Rectal smooth muscle tissue (tissue), 1 donor: ENCODE data around the gene PNO1.
"Not testable (repeated sequence)": the region's sequence is repeated elsewhere in the genome, so short reads cannot be mapped to it uniquely, and the experiment has no call there.

Experiments
- H3K27ac ChIP-seq: one replicate; pipeline ENCODE4 v1.7.0; 2013; ENCODE audit warnings: low read depth, low read length, inconsistent platforms
- H3K27me3 ChIP-seq: one replicate; pipeline ENCODE4 v1.7.0; 2013; ENCODE audit warnings: low read length; ENCODE audit not compliant: control insufficient read depth, insufficient read depth
- H3K36me3 ChIP-seq: one replicate; pipeline ENCODE4 v1.7.0; 2013; ENCODE audit warnings: low read length; ENCODE audit not compliant: control insufficient read depth, insufficient read depth
- H3K4me1 ChIP-seq: one replicate; pipeline ENCODE4 v1.7.0; 2013; ENCODE audit warnings: low read length; ENCODE audit not compliant: control insufficient read depth, insufficient read depth
- H3K4me3 ChIP-seq: one replicate; pipeline ENCODE4 v1.7.0; 2013; ENCODE audit warnings: low read length
- H3K9ac ChIP-seq: one replicate; pipeline ENCODE4 v1.7.0; 2013; ENCODE audit warnings: low read length

PNO1 gene

DNA sequence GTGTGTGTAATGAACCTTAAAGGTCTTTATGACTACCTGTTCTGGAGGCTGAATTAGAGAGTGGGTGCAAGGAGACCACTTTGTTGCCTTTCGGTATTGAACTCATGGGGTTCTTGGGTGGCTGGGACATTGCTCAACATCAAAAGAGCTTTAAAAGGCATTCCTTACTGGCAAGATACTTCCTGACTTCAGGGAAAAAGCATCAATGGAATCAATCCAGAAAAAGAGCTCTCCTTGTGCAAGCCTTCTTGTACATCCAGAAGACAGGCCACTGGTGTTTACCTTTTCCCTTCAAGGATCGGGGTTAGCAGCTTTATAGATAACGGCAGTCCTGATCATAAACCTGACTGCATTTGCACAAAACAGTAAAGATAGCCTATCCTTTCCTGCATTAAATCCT, 9.5 kb downstream of the PNO1 start:
- Histone ChIP-seq H3K4me3 (no peak overlapping the region), H3K36me3 (peaks cover 14% of the 10 kb centered on the region), H3K27me3 (no peaks in the 10 kb centered on the region), H3K27ac (no peak overlapping the region), H3K9ac (no peak overlapping the region), H3K4me1 (no peaks in the 10 kb centered on the region)

DNA sequence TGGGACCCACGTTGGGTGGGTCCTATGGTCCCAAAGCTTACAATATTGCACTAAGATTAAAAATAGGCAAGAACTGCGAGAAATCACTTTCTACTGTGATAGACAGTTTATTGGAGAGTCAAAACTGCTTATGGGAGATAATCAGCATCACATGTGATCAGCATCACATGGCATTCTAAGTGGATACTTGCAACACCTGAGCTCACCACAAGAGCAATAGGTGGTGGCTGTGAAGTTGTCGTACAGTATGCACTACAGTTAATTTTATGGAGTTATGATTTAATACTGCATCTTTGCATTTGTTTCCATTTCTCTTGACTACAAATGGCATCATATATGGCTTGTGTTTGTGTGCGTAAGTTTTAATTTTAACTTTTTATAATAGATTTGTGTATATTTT, 11.6 kb downstream of the PNO1 start:
- Histone ChIP-seq H3K27ac (no peak overlapping the region), H3K27me3 (no peaks in the 10 kb centered on the region), H3K4me3 (no peak overlapping the region), H3K9ac (no peak overlapping the region), H3K36me3 (peaks cover 8% of the 10 kb centered on the region), H3K4me1 (no peaks in the 10 kb centered on the region)

DNA sequence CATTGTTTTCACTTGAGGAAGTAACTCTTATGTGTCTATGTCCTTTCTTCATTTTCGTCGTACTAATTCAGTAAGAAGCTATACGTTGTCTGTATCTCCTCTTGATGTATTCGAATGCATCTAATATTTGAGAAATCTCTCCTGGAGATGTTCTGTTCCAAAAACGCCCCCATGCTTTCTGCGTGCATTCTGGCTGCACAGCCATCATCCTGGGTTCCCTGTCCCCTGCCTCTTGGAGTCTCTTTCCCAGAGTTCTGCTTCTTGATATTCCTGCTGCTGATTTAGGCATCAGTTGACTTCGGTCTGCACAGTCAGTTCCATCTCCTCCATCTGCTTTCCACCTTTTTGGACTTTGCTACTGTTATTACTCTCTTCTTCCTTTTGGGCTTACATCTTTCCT, 13.5 kb downstream of the PNO1 start:
- peaks cover 3% of the 10 kb centered on the region for H3K36me3 ChIP-seq

DNA sequence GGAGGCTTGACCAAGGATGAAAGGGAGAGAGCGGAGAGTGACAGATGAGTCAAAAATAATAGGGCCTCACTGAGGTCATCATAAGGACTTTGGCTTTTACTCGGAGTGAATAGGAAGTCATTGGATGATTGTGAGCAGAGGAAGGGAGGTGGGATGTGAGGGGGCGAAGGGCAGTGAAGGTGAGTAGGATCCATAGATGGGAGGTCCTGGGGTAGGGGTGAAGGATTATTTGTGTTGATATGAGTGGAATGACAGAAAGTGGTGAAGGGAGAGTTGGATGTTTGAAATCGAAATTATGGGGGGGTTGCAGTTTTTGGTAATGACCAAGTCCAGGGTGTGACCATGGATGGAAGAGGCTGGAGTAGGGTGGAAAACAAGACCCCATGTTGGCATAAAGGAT, 14.0 kb downstream of the PNO1 start:
- no peaks in the 10 kb centered on the region for H3K27me3 ChIP-seq
- H3K27ac ChIP-seq, result no peak overlapping the region
- peaks cover 3% of the 10 kb centered on the region for H3K36me3 ChIP-seq
- no peaks in the 10 kb centered on the region for H3K4me1 ChIP-seq
- no peak overlapping the region for H3K9ac ChIP-seq
- no peak overlapping the region for H3K4me3 ChIP-seq

More for the DNA sequence above, 13.5 kb downstream of the PNO1 start:
- Histone ChIP-seq H3K27ac (no peak overlapping the region), H3K4me3 (no peak overlapping the region), H3K27me3 (no peaks in the 10 kb centered on the region), H3K9ac (no peak overlapping the region), H3K4me1 (no peaks in the 10 kb centered on the region)

DNA sequence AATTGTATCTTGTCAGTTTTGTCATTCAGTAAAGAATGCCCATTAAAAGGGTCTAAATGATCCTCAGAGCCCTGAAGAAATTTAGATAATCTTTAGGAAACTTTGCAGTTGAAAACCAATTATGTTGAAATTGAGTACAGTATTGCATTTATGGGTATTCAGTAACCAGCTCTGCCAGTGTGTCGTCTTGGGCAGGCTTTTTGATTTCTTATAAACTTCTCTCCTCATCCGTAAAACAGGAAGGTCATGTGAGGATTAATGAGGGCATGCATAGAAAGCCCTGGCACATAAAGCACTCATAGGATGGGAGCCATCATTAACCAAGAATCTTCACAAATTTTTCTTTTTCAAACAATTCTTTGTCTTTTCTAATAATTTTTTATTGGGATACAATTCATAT, 14.8 kb downstream of the PNO1 start:
- Histone ChIP-seq H3K4me3 (no peak overlapping the region), H3K9ac (no peak overlapping the region), H3K27me3 (no peaks in the 10 kb centered on the region), H3K27ac (no peak overlapping the region), H3K36me3 (peaks cover 3% of the 10 kb centered on the region), H3K4me1 (no peaks in the 10 kb centered on the region)

DNA sequence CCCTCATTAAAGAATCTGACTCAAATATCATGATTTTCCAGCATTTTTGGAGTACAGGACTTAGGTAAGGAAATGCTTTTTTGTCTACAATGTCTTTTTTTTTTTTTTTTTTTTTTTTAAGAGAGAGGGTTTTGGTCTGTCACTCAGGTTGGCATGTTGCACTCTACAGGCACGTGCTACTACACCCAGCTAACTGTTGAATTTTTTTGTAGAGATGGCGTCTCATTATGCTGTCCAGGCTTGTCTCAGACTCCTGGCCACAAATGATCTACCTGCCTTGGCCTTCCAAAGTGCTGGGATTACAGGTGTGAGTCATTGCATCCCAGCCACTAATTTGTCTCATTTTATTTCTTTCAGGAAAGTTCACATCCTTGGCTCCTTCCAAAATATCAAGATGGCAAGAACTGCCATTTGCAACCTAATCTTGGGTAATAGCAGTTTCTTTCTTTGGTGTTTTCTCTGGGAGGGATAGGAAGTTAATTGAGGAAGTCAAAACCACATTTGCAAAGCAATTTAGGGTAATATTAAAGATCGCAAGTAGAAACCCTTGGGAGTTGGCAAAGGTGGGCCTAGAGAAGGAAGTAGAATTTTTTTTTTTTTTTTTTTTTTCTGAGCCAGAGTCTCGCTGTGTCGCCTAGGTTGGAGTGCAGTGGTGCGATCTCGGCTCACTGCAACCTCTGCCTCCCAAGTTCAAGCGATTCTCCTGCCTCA, 15.5 kb downstream of the PNO1 start:
- Histone ChIP-seq H3K4me1 (no peaks in the 10 kb centered on the region), H3K9ac (no peak overlapping the region), H3K36me3 (peaks cover 6% of the 10 kb centered on the region), H3K27ac (no peak overlapping the region), H3K27me3 (no peaks in the 10 kb centered on the region), H3K4me3 (no peak overlapping the region)

DNA sequence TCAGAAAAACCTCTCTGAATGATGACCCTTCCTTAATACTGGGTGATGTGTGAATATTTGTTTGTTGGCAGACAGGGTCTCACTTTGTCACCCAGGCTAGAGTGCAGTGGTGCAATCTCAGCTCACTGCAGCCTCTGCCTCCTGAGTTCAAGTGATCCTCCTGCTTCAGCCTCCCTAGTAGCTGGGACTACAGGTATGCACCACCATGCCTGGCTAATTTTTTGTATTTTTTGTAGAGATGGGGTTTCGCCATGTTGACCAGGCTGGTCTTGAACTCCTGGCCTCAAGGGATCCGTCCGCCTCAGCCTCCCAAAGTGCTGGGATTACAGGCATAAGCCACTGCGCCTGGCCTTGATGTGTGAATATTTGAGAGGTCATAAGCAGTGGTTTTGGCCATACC, 17.5 kb downstream of the PNO1 start:
- H3K27me3 ChIP-seq, H3K4me1 ChIP-seq, H3K36me3 ChIP-seq, H3K9ac ChIP-seq, H3K4me3 ChIP-seq, H3K27ac ChIP-seq: not testable (repeated sequence)

DNA sequence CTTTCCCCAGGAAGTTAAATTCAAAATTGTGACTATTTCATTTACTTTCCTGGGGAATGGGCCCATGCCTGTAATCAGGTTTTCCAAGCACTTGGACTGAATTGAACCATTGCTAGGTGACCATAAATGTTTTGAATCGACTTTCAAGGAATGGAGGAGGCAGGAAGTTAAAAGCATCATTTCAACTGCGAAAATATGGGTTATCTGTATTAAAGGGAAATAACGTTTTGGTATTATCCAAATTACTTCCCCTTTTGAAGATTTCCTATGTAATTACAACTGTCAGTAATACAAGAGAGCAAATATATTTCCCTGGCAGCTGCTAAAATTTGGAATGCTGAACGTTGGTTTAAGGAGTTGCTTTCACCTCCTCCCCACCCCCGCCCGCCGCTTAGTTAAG, 19.0 kb downstream of the PNO1 start:
- Histone ChIP-seq H3K36me3 (peaks cover 4% of the 10 kb centered on the region), H3K4me1 (no peaks in the 10 kb centered on the region)

DNA sequence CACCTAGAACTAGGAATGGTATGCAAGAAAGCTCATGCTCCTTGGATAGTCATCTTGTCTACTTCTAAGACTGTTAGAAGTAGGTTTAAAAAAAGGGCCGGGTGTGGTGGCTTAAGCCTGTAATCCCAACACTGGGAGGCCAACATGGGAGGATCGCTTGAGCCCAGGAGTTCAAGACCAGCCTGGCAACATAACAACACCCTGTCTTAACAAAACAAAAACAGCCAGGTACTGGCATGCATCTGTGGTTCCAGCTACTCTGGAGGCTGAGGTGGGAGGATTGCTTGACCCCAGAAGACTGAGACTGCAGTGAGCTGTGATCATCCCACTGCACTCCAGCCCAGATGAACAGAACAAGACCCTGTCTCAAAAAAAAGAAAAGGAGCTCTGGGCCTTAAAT, 19.9 kb downstream of the PNO1 start:
- no peaks in the 10 kb centered on the region for H3K27me3 ChIP-seq
- H3K9ac ChIP-seq, result no peak overlapping the region
- no peak overlapping the region for H3K27ac ChIP-seq
- no peaks in the 10 kb centered on the region for H3K4me1 ChIP-seq
- no peak overlapping the region for H3K4me3 ChIP-seq
- peaks cover 3% of the 10 kb centered on the region for H3K36me3 ChIP-seq

More for the DNA sequence above, 19.0 kb downstream of the PNO1 start:
- no peaks in the 10 kb centered on the region for H3K27me3 ChIP-seq
- no peak overlapping the region for H3K27ac ChIP-seq
- no peak overlapping the region for H3K9ac ChIP-seq
- H3K4me3 ChIP-seq, result no peak overlapping the region

DNA sequence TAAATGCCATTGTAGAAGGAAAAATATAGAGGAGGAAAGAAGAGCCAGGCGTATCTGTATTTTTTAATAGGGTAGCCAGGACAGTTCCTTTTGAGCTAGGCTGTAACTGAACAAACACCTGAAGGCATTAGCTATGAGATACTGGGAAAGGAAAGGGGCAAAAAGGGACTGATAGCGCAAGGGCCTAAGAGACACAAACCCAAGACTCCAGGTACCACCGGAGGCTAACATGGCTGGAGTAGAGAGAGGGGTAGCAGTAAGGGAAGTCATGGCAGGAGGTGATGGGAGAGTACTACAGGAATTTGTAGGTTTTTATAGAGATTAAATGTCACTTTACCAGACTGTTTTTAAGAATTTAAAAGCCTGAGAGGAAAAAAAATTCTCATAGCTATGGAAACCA, 20.7 kb downstream of the PNO1 start:
- Histone ChIP-seq H3K4me3 (no peak overlapping the region), H3K9ac (no peak overlapping the region), H3K4me1 (no peaks in the 10 kb centered on the region), H3K27me3 (no peaks in the 10 kb centered on the region), H3K27ac (no peak overlapping the region), H3K36me3 (peaks cover 3% of the 10 kb centered on the region)

DNA sequence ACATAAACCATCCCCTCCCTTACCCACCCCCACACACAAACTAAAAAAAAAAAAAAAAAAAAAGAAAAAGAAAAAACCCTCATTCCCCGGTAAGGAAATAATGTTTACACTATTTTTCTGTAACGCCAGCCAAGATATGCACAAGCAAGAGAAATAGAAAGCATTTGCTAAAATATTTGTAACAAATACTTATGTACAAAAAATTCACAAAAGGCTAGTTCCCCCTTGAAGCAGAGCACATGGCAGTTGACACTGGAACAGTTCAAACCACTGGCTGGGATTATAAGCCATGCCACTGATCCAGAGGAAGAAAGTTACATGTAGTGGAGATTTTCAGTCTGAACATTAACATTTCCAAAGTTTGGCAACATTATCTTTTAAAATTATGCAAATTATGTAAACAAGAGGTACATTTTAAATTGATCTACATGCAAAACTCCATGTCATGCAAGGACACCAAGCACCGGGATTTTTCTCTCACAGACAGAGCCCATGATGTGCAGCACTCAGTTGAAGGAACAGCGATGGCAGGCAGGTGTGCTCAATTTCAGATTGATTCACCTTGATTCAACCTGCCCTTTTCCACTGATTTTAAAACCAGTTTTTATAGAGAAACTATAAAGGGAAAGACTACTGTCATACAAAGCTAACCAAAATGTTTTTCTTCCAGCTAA, 21.4 kb downstream of the PNO1 start:
- Histone ChIP-seq H3K27me3 (no peaks in the 10 kb centered on the region), H3K4me3 (no peak overlapping the region), H3K27ac (no peak overlapping the region), H3K36me3 (peaks cover 7% of the 10 kb centered on the region), H3K9ac (no peak overlapping the region), H3K4me1 (no peaks in the 10 kb centered on the region)

DNA sequence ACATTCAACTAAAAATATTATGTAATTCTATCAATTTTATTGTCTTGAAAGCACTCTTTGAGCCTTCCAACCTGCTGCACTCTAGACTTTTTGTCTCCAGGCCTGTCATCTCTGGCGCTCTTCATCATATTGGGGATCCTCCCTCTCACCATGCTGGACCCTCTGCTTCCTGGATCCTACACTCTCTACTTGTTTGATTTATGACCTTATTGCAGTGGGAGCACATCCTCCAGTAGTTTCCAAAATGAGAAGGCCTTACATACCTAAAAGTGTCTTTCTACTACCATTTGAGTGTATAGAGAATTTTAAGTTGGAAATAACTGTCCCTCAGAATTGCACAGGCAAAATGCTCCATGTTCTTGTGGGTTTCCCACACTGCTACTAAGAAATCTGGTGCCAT, 25.2 kb downstream of the PNO1 start:
- Histone ChIP-seq H3K36me3 (peaks cover 5% of the 10 kb centered on the region), H3K4me3 (no peak overlapping the region)

DNA sequence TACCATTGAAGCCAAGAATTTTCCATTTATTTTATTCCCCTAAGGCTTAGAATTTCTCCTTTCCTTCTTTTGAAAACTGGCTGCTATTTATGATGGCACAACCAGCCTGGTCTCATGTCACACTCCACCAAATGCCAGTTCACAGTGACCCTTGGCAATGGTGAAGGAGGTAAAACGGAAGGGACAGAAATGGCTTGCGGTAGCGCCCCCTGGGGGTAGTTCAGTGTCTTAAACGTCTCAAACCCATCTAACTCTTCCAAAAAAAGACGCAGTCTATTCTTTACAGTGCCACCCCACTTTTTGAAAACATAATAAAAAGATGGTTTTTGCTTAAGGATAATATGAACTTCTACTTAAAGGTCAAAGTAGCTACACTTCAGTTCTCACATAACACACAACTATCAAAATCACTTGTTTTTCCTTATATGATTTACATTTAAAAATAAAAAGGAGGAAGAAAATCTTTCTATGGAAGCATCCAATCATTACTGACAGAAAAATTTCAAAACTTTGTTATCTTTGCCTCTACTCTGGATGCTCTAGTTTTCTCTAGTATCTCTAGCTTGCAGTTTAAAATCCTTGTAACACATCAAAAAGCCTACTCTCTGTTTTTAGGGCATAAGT, 28.0 kb downstream of the PNO1 start:
- Histone ChIP-seq H3K4me1 (no peaks in the 10 kb centered on the region), H3K36me3 (peaks cover 5% of the 10 kb centered on the region), H3K27me3 (no peaks in the 10 kb centered on the region), H3K27ac (no peak overlapping the region), H3K9ac (no peak overlapping the region), H3K4me3 (no peak overlapping the region)

More for the DNA sequence above, 25.2 kb downstream of the PNO1 start:
- H3K27ac ChIP-seq, result no peak overlapping the region
- H3K4me1 ChIP-seq, result no peaks in the 10 kb centered on the region
- H3K9ac ChIP-seq, result no peak overlapping the region
- H3K27me3 ChIP-seq, result no peaks in the 10 kb centered on the region
